Activated CD8-positive, alpha-beta T cell treated with anti-CD3 and anti-CD28 coated beads, Interleukin-2, amount 10 ng/mL, durations not matched to agents 7 days and 5 days (primary cell): Measurements from ENCODE around the gene ZFHX2. TPM values are rescaled to one million over a fixed set of nuclear protein-coding genes. Genes with fewer than 3 reads are reported as not detected.
"Not testable (repeated sequence)": the region's sequence is repeated elsewhere in the genome, so short reads cannot be mapped to it uniquely, and the experiment has no call there.

ENCODE experiments used
- ATAC-seq: fragments of 150-1000 bp; cut with Tn5 transposase; one replicate; pipeline ENCODE4 v1.10.0; 2021; ENCODE audit warnings: moderate library complexity
- CTCF ChIA-PET: fragments of 350-600 bp; sonication (Branson Sonifier 250); formaldehyde crosslinking; loops from one replicate; lab custom pipeline; 2021; ENCODE audit warnings: antibody characterized with exemption; lab: Charles Lee
- POLR2A ChIA-PET: fragments of 350-600 bp; sonication (Branson Sonifier 250); formaldehyde crosslinking; loops from one replicate; lab custom pipeline; 2021; ENCODE audit warnings: antibody characterized with exemption; lab: Charles Lee
- DNase-seq: peaks from one replicate; pipeline ENCODE4 v3.0.0-alpha.2; 2020
- H3K27ac Mint-ChIP-seq: one replicate; pipeline ENCODE4 v1.8.0; 2021; ENCODE audit warnings: mild to moderate bottlenecking, mixed read lengths
- H3K27me3 Mint-ChIP-seq: one replicate; pipeline ENCODE4 v1.8.0; 2021; ENCODE audit warnings: low read depth, mixed read lengths
- H3K36me3 Mint-ChIP-seq: one replicate; pipeline ENCODE4 v1.8.0; 2021; ENCODE audit warnings: low read depth, mixed read lengths
- H3K4me1 Mint-ChIP-seq: one replicate; pipeline ENCODE4 v1.8.0; 2021; ENCODE audit warnings: low read depth, mixed read lengths
- H3K4me3 Mint-ChIP-seq: one replicate; pipeline ENCODE4 v1.8.0; 2021; ENCODE audit warnings: mild to moderate bottlenecking, mixed read lengths
- H3K9me3 Mint-ChIP-seq: one replicate; pipeline ENCODE4 v1.8.0; 2022; ENCODE audit warnings: mixed read lengths; ENCODE audit not compliant: insufficient read depth
- total RNA-seq, 2 experiments: library from RNA; stranded (reverse); gene quantifications; one replicate each; pipeline ENCODE4 v1.2.3, GENCODE V29; 2021

ZFHX2 gene
- total RNA-seq, 2 experiments from 2014 or later = 0.90 to 1.5 TPM

- no peaks in the 10 kb centered on the region for H3K36me3 Mint-ChIP-seq
- no peak overlapping the region for H3K27ac Mint-ChIP-seq
- H3K4me3 Mint-ChIP-seq = no peak overlapping the region
- no peaks in the 10 kb centered on the region for H3K4me1 Mint-ChIP-seq
- no peaks in the 10 kb centered on the region for H3K9me3 Mint-ChIP-seq
- peaks cover 2% of the 10 kb centered on the region for H3K27me3 Mint-ChIP-seq
- no peak for ATAC-seq
- CTCF ChIA-PET = interaction anchor here (1.0 to 7.5 kb wide), 8 partner anchors 11 to 157 kb away, joined by 3 to 69 read pairs (median 5); partner anchors contain the start of gene THTPA
- POLR2A ChIA-PET = interaction anchor here (0.6 kb wide), 1 partner anchor 263 kb away, joined by 3 read pairs; no protein-coding TSS in a partner anchor
- no peak for DNase-seq
Observed at GRCh38 chr14:23537351-23538049, 14.1 kb downstream of the ZFHX2 start.

- H3K27me3 Mint-ChIP-seq, POLR2A ChIA-PET, H3K4me1 Mint-ChIP-seq, H3K9me3 Mint-ChIP-seq, H3K36me3 Mint-ChIP-seq, DNase-seq, ATAC-seq, H3K4me3 Mint-ChIP-seq, H3K27ac Mint-ChIP-seq: not testable (repeated sequence)
- CTCF ChIA-PET = interaction anchor here (1.0 to 7.5 kb wide), 4 partner anchors 23 to 59 kb away, joined by 4 to 69 read pairs (median 6); no protein-coding TSS in a partner anchor
Observed at GRCh38 chr14:23536906-23537305, 14.7 kb downstream of the ZFHX2 start.

GRCh38 chr14:23536494-23536893 is 15.1 kb downstream of the ZFHX2 start:
- POLR2A ChIA-PET = no interaction called here
- Mint-ChIP-seq H3K27ac (no peak overlapping the region), H3K4me1 (no peaks in the 10 kb centered on the region), H3K4me3 (no peak overlapping the region), H3K36me3 (no peaks in the 10 kb centered on the region), H3K9me3 (no peaks in the 10 kb centered on the region), H3K27me3 (peaks cover 2% of the 10 kb centered on the region)
- CTCF ChIA-PET = interaction anchor here (1.6 to 7.5 kb wide), 3 partner anchors 23 to 59 kb away, joined by 4 to 69 read pairs (median 8); no protein-coding TSS in a partner anchor
- no peak for ATAC-seq
- DNase-seq = no peak

- Mint-ChIP-seq H3K36me3 (no peaks in the 10 kb centered on the region), H3K27ac (no peak overlapping the region), H3K27me3 (peaks cover 2% of the 10 kb centered on the region), H3K4me3 (no peak overlapping the region), H3K9me3 (no peaks in the 10 kb centered on the region), H3K4me1 (peaks cover 3% of the 10 kb centered on the region)
- DNase-seq = no peak
- ATAC-seq = no peak
- CTCF ChIA-PET = interaction anchor here (7.5 kb wide), 1 partner anchor 58 kb away, joined by 69 read pairs; no protein-coding TSS in a partner anchor
- POLR2A ChIA-PET = no interaction called here
Observed at GRCh38 chr14:23535943-23536342, 15.6 kb downstream of the ZFHX2 start.

- no peak overlapping the region for H3K4me3 Mint-ChIP-seq
- no peaks in the 10 kb centered on the region for H3K36me3 Mint-ChIP-seq
- H3K27ac Mint-ChIP-seq = no peak overlapping the region
- no peaks in the 10 kb centered on the region for H3K9me3 Mint-ChIP-seq
- ATAC-seq = no peak
- no peak for DNase-seq
- POLR2A ChIA-PET = no interaction called here
- H3K4me1 Mint-ChIP-seq = peaks cover 8% of the 10 kb centered on the region
- H3K27me3 Mint-ChIP-seq = no peaks in the 10 kb centered on the region
- CTCF ChIA-PET = interaction anchor here (2.6 kb wide), 1 partner anchor 26 kb away, joined by 7 read pairs; no protein-coding TSS in a partner anchor
Observed at GRCh38 chr14:23533652-23534435, 17.7 kb downstream of the ZFHX2 start.

- ChIA-PET CTCF (interaction anchor here (2.6 kb wide), 1 partner anchor 28 kb away, joined by 7 read pairs; no protein-coding TSS in a partner anchor), POLR2A (interaction anchor here (0.6 kb wide), 1 partner anchor 12 kb away, joined by 3 read pairs; no protein-coding TSS in a partner anchor)
- no peak for ATAC-seq
- Mint-ChIP-seq H3K9me3 (no peaks in the 10 kb centered on the region), H3K4me1 (peaks cover 8% of the 10 kb centered on the region), H3K27ac (no peak overlapping the region), H3K4me3 (no peak overlapping the region), H3K27me3 (no peaks in the 10 kb centered on the region), H3K36me3 (no peaks in the 10 kb centered on the region)
- no peak for DNase-seq
Observed at GRCh38 chr14:23532658-23533057, 18.9 kb downstream of the ZFHX2 start.

GRCh38 chr14:23531391-23531790 is 20.2 kb downstream of the ZFHX2 start:
- POLR2A ChIA-PET = no interaction called here

GRCh38 chr14:23530375-23531055 is 21.1 kb downstream of the ZFHX2 start:
- H3K27me3 Mint-ChIP-seq = no peaks in the 10 kb centered on the region

More at GRCh38 chr14:23531391-23531790, 20.2 kb downstream of the ZFHX2 start:
- DNase-seq (no peak), ATAC-seq (no peak)
- Mint-ChIP-seq H3K27me3 (no peaks in the 10 kb centered on the region), H3K4me3 (no peak overlapping the region), H3K36me3 (no peaks in the 10 kb centered on the region), H3K9me3 (no peaks in the 10 kb centered on the region), H3K4me1 (peaks cover 8% of the 10 kb centered on the region), H3K27ac (no peak overlapping the region)
- CTCF ChIA-PET = interaction anchor here (1.5 to 1.9 kb wide), 3 partner anchors 14 to 32 kb away, joined by 4 to 5 read pairs (median 4); no protein-coding TSS in a partner anchor

GRCh38 chr14:23529016-23529415 is 22.5 kb downstream of the ZFHX2 start:
- no peak for ATAC-seq
- H3K4me3 Mint-ChIP-seq = no peak overlapping the region
- no peaks in the 10 kb centered on the region for H3K9me3 Mint-ChIP-seq
- ChIA-PET CTCF (interaction anchor here (1.5 kb wide), 1 partner anchor 11 kb away, joined by 3 read pairs; no protein-coding TSS in a partner anchor), POLR2A (interaction anchor here (0.9 kb wide), 1 partner anchor 11 kb away, joined by 3 read pairs; no protein-coding TSS in a partner anchor)
- no peaks in the 10 kb centered on the region for H3K27me3 Mint-ChIP-seq
- H3K36me3 Mint-ChIP-seq = no peaks in the 10 kb centered on the region
- no peak for DNase-seq
- H3K27ac Mint-ChIP-seq = no peak overlapping the region
- H3K4me1 Mint-ChIP-seq = peaks cover 8% of the 10 kb centered on the region

More at GRCh38 chr14:23530375-23531055, 21.1 kb downstream of the ZFHX2 start:
- no peak for ATAC-seq
- Mint-ChIP-seq H3K36me3 (no peaks in the 10 kb centered on the region), H3K9me3 (no peaks in the 10 kb centered on the region), H3K4me1 (peaks cover 8% of the 10 kb centered on the region), H3K4me3 (no peak overlapping the region), H3K27ac (peak overlapping the region; percentile 14)
- no peak for DNase-seq
- ChIA-PET CTCF (interaction anchor here (0.9 to 1.9 kb wide), 5 partner anchors 9 to 48 kb away, joined by 3 to 6 read pairs (median 4); no protein-coding TSS in a partner anchor), POLR2A (interaction anchor here (0.6 kb wide), 1 partner anchor 66 kb away, joined by 3 read pairs; no protein-coding TSS in a partner anchor)

- Mint-ChIP-seq H3K27ac (no peak overlapping the region), H3K4me1 (peaks cover 8% of the 10 kb centered on the region)
- CTCF ChIA-PET = interaction anchor here (1.1 to 1.5 kb wide), 2 partner anchors 10 to 12 kb away, joined by 3 read pairs; no protein-coding TSS in a partner anchor
Observed at GRCh38 chr14:23528555-23528954, 23.0 kb downstream of the ZFHX2 start.

GRCh38 chr14:23525611-23526010 is 26.0 kb downstream of the ZFHX2 start:
- ChIA-PET CTCF (no interaction called here), POLR2A (no interaction called here)
- Mint-ChIP-seq H3K27ac (no peak overlapping the region), H3K9me3 (no peaks in the 10 kb centered on the region), H3K4me1 (peaks cover 2% of the 10 kb centered on the region), H3K27me3 (no peaks in the 10 kb centered on the region), H3K36me3 (no peaks in the 10 kb centered on the region), H3K4me3 (no peak overlapping the region)
- DNase-seq (no peak), ATAC-seq (no peak)

More at GRCh38 chr14:23528555-23528954, 23.0 kb downstream of the ZFHX2 start:
- POLR2A ChIA-PET = interaction anchor here (0.6 to 0.9 kb wide), 2 partner anchors 12 to 335 kb away, joined by 3 read pairs; no protein-coding TSS in a partner anchor
- no peaks in the 10 kb centered on the region for H3K27me3 Mint-ChIP-seq
- H3K4me3 Mint-ChIP-seq = no peak overlapping the region
- no peak for ATAC-seq
- no peaks in the 10 kb centered on the region for H3K9me3 Mint-ChIP-seq
- H3K36me3 Mint-ChIP-seq = no peaks in the 10 kb centered on the region
- no peak for DNase-seq
